KMS-11 (cell line): Measurements from ENCODE around the gene PDE8B.

ENCODE experiments used
- H2AFZ ChIP-seq: fragments of 200-600 bp; sonication (generic); 2 replicates; pipeline ENCODE4 v1.6.1; 2016; ENCODE audit warnings: antibody characterized with exemption, mixed run types, low read depth
- H3K27ac ChIP-seq: fragments of 200-600 bp; sonication (generic); 2 replicates; pipeline ENCODE4 v1.6.1; 2016; ENCODE audit warnings: mild to moderate bottlenecking, mixed run types
- H3K27me3 ChIP-seq: fragments of 200-600 bp; sonication (generic); 2 replicates; pipeline ENCODE4 v1.6.1; 2017; ENCODE audit warnings: mild to moderate bottlenecking, low read depth, mixed run types, moderate library complexity; ENCODE audit not compliant: insufficient read depth
- H3K36me3 ChIP-seq: fragments of 200-600 bp; sonication (generic); 2 replicates; pipeline ENCODE4 v1.6.1; 2017; ENCODE audit warnings: mild to moderate bottlenecking, mixed run types; ENCODE audit not compliant: insufficient read depth
- H3K4me1 ChIP-seq: fragments of 200-600 bp; sonication (generic); 2 replicates; pipeline ENCODE4 v1.6.1; 2016; ENCODE audit warnings: mild to moderate bottlenecking, low read depth, mixed run types; ENCODE audit not compliant: poor library complexity, severe bottlenecking
- H3K4me2 ChIP-seq: fragments of 200-600 bp; sonication (generic); 2 replicates; pipeline ENCODE4 v1.7.0; 2016; ENCODE audit warnings: mild to moderate bottlenecking, mixed run types
- H3K4me3 ChIP-seq: fragments of 200-600 bp; sonication (generic); IDR thresholded peaks from 2 replicates; pipeline ENCODE4 v1.6.1; 2017; ENCODE audit warnings: low read depth, low read length, mixed read lengths; ENCODE audit not compliant: insufficient read depth
- H3K79me2 ChIP-seq: fragments of 200-600 bp; sonication (generic); 2 replicates; pipeline ENCODE4 v1.6.1; 2016; ENCODE audit warnings: low read depth, mixed run types; ENCODE audit not compliant: insufficient read depth
- H3K9ac ChIP-seq: fragments of 200-600 bp; sonication (generic); 2 replicates; pipeline ENCODE4 v1.6.1; 2016; ENCODE audit warnings: mild to moderate bottlenecking, mixed run types
- H4K20me1 ChIP-seq: fragments of 200-600 bp; sonication (generic); 2 replicates; pipeline ENCODE4 v1.6.1; 2016; ENCODE audit warnings: mild to moderate bottlenecking, mixed run types; ENCODE audit not compliant: insufficient read depth
- CTCF ChIP-seq: fragments of 200-600 bp; sonication (generic); conservative IDR thresholded peaks from 2 replicates; pipeline ENCODE4 v1.6.1; 2017; ENCODE audit warnings: low read depth, mild to moderate bottlenecking, antibody characterized with exemption, low read length, moderate library complexity, mixed read lengths

PDE8B gene

GRCh38 chr5:77211691-77212047 lies 1.2 kb downstream of the PDE8B start:
- Histone ChIP-seq H3K9ac (no peak overlapping the region), H3K4me1 (no peaks in the 10 kb centered on the region), H3K4me3 (no peak overlapping the region), H3K27ac (no peak overlapping the region), H3K36me3 (no peaks in the 10 kb centered on the region), H3K4me2 (no peak overlapping the region), H3K27me3 (no peaks in the 10 kb centered on the region; the same call in 1 of the 2 replicates), H2AFZ (no peak overlapping the region), H4K20me1 (no peaks in the 10 kb centered on the region), H3K79me2 (no peaks in the 10 kb centered on the region)
- no peak for TF ChIP-seq CTCF

DNA sequence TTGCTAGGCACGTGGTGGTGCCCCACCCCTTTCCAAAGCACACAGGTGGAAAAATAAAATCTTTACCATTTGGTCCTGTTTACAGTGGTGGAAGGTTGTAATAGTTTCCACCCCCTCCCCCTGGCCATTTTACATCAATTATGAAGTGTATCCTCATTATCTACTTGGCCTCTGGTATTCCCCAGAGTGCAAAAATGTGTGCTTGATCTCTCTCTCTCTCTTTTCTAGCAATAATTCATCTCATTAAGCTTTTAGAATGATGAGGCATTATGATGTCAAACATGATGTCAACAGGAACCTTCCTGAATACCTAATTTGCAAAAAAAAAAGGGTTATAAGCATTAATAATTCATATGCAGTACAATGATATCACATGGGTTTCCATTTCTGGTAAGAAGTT lies 3.1 kb downstream of the PDE8B start:
- Histone ChIP-seq H3K27ac (no peak overlapping the region), H3K4me2 (no peak overlapping the region), H2AFZ (no peak overlapping the region), H3K27me3 (no peaks in the 10 kb centered on the region; the same call in 1 of the 2 replicates), H3K9ac (no peak overlapping the region), H3K36me3 (no peaks in the 10 kb centered on the region), H3K79me2 (no peaks in the 10 kb centered on the region), H4K20me1 (no peaks in the 10 kb centered on the region), H3K4me3 (no peak overlapping the region), H3K4me1 (no peaks in the 10 kb centered on the region)
- TF ChIP-seq CTCF: no peak

- Histone ChIP-seq H3K9ac (no peak overlapping the region), H3K4me2 (no peak overlapping the region), H3K36me3 (no peaks in the 10 kb centered on the region), H3K4me1 (no peaks in the 10 kb centered on the region), H3K79me2 (no peaks in the 10 kb centered on the region), H3K4me3 (no peak overlapping the region), H4K20me1 (no peaks in the 10 kb centered on the region), H3K27ac (no peak overlapping the region), H2AFZ (no peak overlapping the region), H3K27me3 (no peaks in the 10 kb centered on the region; the same call in 1 of the 2 replicates)
- TF ChIP-seq CTCF: no peak
These were observed 3.7 kb downstream of the PDE8B start for GRCh38 chr5:77214151-77214550.

DNA sequence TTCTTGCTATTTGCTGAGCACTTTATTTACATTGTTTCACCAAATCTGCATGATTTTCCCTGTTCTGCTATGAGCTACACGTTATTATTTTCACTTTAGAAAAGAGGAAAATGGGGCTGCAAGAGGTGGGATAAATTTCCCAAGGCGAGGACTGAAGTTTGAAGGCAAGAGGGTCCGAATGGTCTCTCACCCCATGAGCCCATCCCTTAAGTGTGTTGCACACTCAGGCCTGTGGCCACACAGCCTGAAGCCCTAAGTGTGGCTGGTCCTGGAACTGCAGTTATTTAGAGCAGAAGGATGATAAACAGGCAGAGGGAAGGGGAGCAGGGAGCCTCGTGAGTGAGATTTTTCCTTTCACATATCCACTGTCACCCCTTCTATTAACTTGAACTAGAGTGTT lies 7.8 kb downstream of the PDE8B start:
- H4K20me1 ChIP-seq: no peaks in the 10 kb centered on the region
- H3K27me3 ChIP-seq: no peaks in the 10 kb centered on the region
- H3K79me2 ChIP-seq: no peaks in the 10 kb centered on the region
- H2AFZ ChIP-seq: no peak overlapping the region
- H3K36me3 ChIP-seq: no peaks in the 10 kb centered on the region
- H3K4me3 ChIP-seq: no peak overlapping the region
- H3K4me2 ChIP-seq: no peak overlapping the region
- no peak for TF ChIP-seq CTCF
- no peak overlapping the region for H3K9ac ChIP-seq
- H3K4me1 ChIP-seq: no peaks in the 10 kb centered on the region
- H3K27ac ChIP-seq: no peak overlapping the region

DNA sequence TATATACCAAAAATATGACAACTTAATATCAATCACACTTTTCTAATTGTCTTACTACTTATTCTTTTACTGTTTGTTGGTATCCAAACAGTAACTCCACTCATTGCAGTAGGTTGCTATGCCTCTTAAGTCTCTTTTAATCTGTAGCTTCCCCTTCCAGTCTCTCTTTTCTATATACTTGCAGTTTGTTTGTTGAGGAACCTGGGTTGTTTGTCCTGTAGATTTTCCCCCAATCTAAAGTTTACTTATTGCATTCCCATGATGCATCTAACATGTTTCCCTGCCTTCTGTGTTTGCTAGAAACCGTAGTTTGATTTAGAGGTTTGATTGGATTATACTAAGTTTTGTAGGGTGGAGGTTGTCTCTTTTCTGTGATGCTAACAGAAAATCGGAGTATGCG lies 10.6 kb downstream of the PDE8B start:
- Histone ChIP-seq H3K9ac (no peak overlapping the region), H3K4me1 (no peaks in the 10 kb centered on the region), H4K20me1 (no peaks in the 10 kb centered on the region), H3K4me2 (no peak overlapping the region), H3K4me3 (no peak overlapping the region), H2AFZ (no peak overlapping the region), H3K27ac (no peak overlapping the region), H3K36me3 (no peaks in the 10 kb centered on the region), H3K79me2 (no peaks in the 10 kb centered on the region), H3K27me3 (no peaks in the 10 kb centered on the region)
- TF ChIP-seq CTCF: no peak
